Activated CD8-positive, alpha-beta memory T cell treated with anti-CD3 and anti-CD28 coated beads for 1 hour (primary cell): ENCODE measurements around the gene PIK3C2G.
"Not testable (repeated sequence)": the region's sequence is repeated elsewhere in the genome, so short reads cannot be mapped to it uniquely, and the experiment has no call there.

Source experiments
- DNase-seq, 2 donors: peaks; one replicate each; pipeline ENCODE4 v3.0.0-alpha.2; 2020; ENCODE audit warnings: low read depth in 1 of 2; ENCODE audit errors: extremely low read depth in 1 of 2

The PIK3C2G gene, protein sequence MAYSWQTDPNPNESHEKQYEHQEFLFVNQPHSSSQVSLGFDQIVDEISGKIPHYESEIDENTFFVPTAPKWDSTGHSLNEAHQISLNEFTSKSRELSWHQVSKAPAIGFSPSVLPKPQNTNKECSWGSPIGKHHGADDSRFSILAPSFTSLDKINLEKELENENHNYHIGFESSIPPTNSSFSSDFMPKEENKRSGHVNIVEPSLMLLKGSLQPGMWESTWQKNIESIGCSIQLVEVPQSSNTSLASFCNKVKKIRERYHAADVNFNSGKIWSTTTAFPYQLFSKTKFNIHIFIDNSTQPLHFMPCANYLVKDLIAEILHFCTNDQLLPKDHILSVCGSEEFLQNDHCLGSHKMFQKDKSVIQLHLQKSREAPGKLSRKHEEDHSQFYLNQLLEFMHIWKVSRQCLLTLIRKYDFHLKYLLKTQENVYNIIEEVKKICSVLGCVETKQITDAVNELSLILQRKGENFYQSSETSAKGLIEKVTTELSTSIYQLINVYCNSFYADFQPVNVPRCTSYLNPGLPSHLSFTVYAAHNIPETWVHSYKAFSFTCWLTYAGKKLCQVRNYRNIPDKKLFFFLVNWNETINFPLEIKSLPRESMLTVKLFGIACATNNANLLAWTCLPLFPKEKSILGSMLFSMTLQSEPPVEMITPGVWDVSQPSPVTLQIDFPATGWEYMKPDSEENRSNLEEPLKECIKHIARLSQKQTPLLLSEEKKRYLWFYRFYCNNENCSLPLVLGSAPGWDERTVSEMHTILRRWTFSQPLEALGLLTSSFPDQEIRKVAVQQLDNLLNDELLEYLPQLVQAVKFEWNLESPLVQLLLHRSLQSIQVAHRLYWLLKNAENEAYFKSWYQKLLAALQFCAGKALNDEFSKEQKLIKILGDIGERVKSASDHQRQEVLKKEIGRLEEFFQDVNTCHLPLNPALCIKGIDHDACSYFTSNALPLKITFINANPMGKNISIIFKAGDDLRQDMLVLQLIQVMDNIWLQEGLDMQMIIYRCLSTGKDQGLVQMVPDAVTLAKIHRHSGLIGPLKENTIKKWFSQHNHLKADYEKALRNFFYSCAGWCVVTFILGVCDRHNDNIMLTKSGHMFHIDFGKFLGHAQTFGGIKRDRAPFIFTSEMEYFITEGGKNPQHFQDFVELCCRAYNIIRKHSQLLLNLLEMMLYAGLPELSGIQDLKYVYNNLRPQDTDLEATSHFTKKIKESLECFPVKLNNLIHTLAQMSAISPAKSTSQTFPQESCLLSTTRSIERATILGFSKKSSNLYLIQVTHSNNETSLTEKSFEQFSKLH (N-terminal part only)

DNA sequence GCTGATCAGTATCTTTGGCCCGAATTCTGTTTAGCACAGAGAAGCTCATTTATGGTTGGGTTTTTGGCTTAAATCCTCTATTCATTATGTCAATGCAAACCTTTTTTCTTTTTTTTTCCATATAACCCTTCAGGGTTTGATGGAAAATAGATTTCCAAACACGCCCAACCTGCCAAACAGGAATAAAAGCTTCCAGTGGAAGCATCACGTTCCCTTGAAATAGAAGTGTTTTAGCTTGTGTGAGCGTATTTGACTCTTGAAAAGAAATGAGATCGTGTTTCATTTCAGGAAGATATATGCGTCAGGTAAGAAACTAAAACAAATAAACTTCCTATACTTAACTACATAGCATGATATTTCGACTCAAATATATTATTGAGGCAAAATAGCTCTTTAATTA, at the start of gene PIK3C2G:
TSS of gene PIK3C2G (plus strand) at position 246 of the 400 bp plus-strand sequence. CDS start 20,564 bp downstream, outside the sequence.
- no peak for DNase-seq

DNA sequence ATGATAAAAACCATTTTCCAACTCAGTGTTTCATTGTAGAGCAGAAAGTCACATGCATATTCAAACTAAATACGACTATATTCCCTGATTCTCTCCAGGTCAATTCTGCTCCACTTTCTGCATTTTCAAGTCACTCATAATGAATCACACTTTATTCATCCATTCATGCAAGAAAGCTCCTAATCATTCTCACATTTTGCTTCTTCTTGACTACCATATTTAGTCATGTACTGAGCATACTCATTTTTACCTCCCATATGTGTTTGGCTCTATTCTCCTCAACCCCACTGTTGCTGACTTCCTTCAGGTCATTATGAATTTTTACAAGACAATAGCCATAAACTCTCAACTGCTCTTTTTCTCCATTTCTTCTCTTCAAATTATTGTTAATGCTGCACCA, 43.4 kb upstream of the PIK3C2G start:
- no peak for DNase-seq

DNA sequence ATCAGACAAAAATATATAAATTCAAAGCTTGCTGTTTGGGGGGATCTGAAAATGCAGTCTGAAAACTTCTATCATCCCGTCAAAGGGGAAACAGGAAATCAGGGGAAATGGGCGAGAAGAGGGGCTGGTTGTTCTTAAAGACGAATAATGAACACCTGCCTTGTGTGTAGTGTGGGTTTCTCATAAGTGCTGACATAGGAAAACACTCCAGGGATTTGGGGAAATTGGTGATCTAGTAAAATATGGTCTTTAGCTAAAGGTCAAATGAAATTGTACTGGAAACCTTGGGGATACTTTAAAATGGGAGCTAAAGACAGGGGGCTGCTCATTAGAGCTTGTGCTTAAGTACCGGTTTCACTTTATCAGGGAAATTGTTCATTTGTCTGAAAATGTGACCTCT, 39.6 kb upstream of the PIK3C2G start:
- DNase-seq, result no peak

DNA sequence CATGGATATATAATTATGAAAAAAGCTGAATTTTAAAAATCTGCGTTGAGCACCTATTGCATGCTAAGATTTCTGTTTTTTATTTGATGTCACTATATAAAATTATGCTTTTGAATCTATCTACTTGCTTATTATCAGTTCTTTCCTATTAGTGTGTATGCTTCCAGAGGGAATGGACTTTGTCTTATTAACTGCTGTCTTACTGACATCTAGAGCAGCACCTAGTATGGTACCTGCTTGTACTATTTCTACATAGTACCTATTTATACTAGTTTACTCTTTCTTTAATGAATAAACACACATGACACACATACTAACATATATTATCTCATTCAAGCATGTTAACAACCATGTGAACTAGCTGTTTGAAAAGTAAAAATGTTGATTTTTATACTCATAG, 38.6 kb upstream of the PIK3C2G start:
- DNase-seq, result no peak

DNA sequence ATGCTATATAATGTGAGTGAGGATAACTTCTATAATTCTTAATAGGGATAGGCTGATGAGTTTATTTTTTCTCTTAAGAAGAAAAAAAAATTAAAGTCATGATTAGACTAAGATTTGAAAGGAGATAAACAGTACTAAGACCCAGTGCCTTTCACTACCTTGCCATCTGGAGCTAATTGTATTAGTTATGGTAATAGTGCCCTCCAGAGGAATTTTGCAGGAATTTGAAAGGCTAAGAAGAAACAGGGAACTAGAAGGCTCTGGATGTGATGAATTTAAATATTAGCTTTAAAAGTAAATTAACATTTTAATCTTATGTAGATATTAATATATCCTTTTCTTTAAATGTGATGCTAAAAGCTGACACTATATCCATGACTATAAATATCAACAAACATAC, 36.6 kb upstream of the PIK3C2G start:
- no peak for DNase-seq

DNA sequence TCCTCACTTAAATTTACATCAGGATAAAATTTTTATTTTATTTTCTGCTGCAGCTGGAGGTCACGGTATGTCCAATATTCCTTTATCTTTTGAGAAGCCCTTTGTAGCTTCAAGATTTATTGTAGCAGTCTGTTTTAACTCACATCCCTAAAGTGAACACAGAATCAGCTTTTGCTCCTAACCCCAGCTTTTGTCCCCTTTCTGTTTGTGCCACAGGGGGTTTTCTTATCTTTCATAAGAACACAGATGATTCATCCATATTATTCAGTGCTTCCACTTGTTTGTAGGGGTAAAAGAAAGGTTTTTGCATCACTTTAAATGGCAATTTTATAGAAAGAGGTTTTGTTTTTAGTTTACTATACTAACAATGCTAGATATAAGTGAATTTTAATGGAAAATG, 21.8 kb upstream of the PIK3C2G start:
- no peak for DNase-seq

DNA sequence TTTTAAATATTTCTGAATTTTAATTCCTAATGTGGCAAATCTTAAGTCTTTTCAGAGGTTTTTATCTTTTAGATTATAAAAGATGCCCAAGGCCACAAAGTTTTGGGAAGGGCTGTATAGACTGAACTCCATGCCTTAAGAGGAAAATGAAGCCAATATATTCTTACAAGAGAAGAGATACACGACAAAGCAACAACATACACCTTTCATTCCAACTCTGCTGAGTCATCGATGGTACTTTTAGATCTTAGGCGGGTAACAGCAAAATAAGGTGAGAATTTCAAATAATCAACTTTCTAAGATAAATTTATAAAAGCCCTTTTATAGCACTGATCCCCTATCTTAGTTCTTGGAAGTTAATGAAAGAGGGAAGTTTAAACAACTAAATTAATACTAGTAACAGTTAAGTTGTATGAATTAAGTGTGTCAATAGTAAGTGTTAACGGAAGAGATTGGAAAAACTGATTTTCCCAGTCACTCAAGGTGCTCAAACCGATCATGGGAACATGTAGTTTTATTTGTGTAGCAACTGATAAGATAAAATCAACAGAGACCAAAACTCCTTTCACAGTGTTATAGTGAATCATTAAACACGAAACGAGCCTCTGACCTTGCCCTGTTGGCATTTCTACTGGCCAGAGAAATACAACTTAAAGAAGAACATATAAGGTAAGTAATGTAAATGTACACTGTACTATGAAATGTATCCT, 18.8 kb upstream of the PIK3C2G start:
- DNase-seq, result no peak

DNA sequence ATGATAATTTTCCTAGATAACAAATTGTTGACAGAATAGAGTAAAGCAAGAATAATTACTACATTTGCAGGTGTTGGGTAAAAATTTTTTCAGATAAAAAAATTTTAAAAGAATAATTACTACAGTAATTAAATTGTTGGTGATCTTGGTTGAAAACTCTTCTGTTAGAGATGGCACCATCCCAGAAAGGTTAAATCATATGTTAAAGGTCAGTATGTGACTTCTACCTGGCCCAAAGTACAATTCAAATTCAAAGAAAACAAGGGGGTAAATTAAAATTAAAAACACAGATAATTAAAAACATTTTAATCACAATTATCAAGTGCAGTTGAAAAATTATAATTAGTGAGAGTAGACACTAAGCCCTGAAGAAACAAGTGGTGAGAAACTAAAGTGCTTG, 18.1 kb upstream of the PIK3C2G start:
- no peak for DNase-seq

DNA sequence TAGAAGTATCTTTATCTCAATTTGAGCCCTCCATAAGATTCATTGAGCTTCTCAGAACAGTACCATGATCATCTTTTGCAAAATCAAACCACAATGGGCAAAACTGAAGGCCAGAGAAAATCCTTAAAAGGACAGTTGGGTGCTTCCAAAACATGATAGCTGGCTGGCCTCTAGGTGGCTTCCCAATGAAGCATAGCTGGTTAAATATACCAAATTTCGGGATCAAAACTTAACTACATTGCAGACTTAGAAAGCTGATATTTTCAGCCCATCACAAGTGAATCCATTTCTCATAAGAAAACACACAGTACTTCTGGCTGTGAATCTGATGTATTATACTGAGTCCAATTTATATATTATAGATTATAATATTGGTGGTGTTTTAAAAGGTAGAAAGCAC, 15.3 kb upstream of the PIK3C2G start:
- DNase-seq, result no peak

DNA sequence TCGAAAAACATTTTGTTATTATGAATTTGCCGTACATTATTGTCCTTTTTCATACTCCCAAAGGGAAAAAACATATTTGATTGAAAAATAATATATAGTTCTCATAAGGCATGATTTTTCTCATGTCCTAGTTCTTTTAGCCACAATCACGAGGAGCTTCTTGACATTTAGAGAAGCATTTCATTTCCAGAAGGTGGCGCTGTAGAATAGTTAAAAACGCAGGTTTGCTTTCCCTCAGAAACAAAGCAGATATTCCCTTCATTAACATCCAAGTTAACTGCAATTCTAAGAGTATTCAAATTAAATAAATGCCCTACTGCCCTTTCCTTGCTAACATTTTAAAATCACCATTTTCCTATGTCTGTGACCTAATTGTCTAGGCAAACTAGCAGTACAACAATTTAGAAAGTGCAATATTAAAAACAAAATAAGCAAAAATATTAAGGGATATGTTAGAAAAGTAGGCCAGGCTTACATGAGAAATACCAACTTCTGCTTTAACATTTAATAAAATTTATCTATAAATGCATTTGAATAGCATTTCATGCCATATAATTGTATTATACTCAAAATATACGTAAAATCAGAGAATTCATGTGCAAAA, 10.9 kb upstream of the PIK3C2G start:
- DNase-seq, result no peak

DNA sequence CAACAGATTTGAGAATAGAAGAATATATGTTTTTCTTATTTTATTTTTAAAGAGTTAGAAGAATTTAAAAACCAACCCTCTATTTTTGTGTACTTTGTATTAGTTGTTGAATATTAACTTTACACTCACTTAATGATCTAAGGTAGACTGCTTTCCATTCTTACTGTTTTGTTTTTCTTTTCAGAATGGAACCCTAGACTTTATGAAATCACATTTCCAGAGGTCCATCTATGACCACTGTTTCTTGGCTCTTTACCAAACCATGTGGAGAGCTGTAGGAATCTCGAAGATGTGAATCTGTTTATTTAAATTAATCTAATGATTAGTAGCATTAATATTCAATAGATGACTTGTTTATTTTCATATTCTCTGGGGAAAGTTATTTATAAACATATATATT, 7.2 kb upstream of the PIK3C2G start:
- no peak for DNase-seq

DNA sequence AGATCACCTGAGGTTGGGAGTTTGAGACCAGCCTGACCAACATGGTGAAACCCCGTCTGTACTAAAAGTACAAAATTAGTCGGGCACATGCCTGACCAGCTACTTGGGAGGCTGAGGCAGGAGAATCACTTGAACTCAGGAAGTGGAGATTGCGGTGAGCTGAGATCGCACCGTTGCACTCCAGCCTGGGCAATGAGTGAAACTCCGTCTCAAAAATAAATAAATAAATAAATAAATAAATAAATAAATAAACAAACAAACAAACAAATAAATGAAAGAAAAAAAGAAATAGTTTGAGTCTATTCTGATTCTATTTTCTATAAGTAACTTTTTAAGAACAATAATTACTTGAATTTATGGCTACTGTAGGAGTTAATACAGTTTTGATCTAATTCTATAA, 6.3 kb upstream of the PIK3C2G start:
- DNase-seq, result not testable (repeated sequence)

DNA sequence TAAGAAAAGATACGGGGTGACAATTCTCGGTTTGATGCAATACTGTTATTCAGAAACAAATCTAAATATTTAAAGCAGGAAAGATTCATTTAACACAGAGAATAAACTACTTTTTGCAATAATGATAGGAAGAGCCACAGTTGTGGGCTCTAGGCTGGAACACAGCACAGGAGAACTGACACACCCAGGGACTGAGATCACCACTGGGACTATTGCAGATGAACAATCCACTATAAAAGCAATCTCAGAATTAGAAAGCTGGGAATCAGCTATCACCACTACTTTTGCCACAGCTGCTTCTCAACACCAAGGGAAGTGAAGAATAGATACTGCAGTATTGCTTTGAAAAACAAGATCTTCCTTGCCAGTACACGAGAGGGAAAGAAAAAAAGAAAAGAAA, 4.1 kb upstream of the PIK3C2G start:
- DNase-seq, result no peak

DNA sequence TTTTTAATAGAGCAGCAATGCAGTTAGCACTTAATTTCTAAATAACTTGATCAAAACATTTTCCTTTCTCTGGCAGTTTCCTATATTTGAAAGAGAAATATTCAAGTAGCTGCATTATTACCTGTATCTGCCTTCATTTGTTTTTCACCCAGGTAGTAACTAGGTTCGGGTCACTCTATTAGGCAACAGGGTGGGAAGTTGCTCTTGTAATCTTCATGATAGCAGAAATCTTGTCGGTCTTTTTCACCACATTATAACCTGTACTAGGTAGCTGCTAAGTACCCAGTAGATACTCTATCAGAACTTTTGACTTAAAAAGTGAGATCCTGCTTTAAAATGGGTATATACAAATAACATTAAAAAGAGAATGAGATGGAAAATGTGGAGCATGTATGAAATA, 2.4 kb upstream of the PIK3C2G start:
- DNase-seq, result no peak

DNA sequence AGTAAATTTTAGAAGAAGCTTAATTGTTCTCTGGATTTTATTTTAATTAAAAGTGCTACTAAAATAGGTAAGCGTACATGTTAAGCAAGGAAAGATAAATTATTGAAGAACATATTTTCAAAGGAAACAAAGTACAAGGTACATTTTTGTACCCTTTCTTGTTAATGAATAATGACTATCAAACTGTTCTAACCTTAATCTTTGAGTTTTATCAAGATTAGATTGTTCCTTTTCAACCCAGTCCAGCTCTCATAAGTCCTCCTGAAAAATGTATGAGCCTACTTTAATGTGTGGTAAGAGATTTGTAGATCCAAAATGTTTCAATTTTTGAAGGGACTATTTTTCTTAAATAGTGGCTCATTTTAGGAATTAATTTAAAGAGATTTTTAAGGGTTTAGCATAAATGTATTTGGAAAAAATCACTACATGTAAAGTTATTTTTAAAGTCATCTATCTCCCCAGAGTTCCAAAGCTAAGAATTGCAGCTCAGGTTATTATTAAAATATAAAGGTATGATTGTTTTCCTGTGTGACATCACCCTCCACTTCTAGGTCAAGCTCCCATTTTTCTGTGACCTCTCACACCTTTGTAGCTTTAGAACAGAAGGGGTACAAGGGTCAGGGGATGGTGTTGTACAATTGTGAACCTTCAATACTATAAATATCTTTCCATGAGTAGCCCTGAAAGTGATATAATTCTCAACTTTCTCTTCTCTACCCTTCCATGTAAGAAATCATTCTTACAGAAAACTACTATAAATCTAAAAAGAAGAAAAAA, 1.2 kb upstream of the PIK3C2G start:
- DNase-seq, result no peak

DNA sequence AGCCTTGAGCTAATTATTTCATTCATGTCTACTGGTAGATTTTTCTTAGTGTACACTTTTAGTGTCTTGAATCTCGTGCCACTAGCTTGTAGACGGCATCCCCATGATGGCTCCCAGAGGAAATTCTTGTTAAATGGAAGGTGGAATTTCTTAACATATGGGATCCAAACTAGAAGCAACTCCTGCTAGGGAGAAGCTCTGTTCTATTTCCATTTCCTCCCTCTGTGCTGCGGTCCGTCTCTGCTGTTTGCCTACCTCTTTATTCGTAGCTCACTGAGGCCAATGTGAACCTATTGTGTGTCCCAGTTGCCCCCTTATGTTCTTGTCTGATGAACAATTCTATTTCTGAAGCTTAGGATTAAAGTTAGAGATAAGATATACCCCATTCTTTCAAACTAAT, 588 bp downstream of the PIK3C2G start:
- no peak for DNase-seq

DNA sequence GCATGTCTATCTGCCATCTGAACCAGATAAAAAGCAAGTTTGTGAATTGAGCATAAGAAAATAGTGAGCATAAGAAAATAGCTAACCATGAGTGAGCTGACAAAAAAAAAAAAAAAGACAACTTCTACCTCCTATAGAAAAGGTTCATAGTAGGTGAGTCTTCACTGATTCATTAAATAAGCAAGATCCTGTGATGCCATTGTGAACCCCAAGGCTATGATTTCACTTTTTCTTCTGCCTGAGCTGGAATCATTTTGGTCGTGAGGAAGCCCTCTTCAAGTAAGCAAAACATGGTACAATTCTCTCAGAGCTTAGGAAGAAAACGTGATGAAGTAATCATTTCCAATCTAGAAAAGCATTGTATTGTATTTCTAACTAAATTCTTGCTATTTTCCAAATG, 1.2 kb downstream of the PIK3C2G start:
- no peak for DNase-seq

DNA sequence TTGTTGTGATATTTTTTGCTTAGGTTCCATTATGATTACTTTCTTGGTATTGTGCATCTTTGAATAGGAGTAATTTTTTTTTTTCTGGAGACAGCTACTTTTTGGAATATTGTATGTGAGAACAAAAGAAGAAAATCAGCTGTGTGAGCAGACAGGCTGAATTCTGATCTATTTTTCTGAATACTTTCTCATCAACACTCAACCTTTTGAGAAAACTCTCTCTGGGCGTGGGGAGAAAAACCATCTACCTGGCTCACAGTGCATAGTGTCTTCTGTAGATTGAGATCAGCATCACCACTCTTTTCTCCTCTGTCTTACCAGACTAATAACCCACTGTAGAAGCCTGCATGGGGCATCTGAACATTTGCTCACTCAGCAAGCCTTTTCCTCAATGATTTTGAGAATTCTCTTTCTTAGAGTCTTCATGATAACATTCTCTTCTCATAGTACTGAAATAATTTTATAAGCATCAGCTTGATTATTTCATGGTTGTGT, 3.3 kb downstream of the PIK3C2G start:
- DNase-seq, result no peak

DNA sequence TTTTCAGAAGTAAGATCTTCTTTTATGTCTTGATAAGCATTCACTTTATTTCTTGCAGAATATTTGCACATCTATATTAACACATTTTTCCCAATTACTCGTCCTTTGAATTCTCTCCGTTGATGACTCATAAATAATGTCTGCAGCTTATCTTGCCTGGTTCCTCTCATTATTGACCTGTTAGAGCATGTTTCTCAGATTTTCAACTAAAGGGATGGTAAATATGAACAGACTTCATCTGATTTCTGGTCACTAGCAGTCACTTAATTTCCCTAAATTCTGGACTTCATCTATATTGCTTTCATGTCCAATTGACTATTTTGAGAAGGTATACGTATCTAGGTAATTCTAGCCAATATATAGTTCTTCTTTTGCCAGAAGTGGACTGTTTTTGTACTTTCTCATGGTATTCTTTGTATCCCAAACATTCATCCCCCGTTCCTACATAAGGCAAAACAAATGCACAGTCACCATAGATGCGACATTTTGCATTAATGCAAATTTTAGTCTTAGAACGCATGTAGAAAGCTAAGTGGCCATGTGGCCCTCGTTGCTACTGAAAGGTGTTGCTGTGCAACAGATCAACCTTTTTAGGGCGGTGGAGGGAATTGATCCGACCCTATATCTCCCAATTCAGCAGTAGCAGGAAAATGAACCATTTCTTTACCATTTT, 6.2 kb downstream of the PIK3C2G start:
- DNase-seq, result no peak
